GM21737 (cell line): Measurements from ENCODE around the gene OSBPL6.

Experiments used
- ATAC-seq: cut with Tn5 transposase; IDR thresholded peaks from one replicate; pipeline ENCODE4 v1.9.1; 2021; ENCODE audit warnings: mild to moderate bottlenecking, moderate library complexity; ENCODE audit not compliant: unreplicated experiment

Gene OSBPL6

GRCh38 chr2:178269438-178270224 lies 75.3 kb downstream of the OSBPL6 start:
- no peak for ATAC-seq

DNA sequence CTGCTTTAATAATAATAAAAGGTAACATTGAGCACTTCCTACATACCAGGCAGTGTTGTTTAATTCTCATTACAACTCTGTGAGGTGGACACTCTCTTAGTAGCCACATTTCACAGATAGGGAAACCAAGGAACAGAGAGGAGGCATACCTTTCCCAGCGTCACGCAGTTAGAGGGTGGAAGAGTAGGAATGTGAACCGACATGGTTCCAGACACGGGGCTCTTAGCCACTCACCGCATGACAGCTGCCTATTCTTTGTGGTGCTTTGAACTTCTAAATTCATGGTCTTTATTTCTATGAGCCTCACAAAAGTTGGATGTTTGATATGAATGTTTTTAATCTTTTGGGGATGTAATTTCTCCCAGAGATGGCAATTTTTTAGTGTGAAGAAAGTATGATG lies 76.0 kb downstream of the OSBPL6 start:
- ATAC-seq: no peak

GRCh38 chr2:178271094-178271493 lies 76.8 kb downstream of the OSBPL6 start:
- ATAC-seq: no peak

DNA sequence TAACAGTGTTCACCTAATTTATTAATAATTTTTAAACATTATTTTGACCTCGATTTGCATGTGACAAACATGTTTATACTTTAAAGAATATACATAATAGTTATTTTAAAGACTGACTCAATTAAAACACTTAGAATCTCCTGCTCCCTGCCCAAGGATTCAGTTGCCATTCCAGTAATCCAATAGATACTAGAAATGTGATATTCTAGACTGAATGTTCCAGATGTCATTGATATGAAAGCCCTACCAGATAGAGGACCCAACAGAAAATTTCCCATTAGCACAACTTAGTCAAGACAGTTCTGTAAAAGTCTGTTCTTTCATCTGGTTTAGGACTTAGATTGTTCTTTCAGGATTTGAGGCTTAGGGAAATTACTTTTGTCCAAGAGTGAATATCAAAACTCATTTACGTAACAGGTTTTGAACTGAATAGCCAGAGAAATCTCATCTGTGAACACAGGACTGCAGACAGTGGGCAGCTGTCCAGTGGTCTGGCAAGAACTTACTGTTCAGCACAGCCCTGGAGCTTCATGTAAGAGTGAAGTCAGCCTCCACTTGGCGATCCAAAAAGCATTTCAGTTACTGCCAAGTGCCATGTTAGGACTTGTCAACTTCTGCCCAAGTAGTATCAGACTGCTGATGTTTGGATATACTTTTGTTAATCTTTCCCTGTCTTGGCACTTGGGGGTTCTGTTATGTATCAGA lies 77.5 kb downstream of the OSBPL6 start:
- ATAC-seq: no peak

DNA sequence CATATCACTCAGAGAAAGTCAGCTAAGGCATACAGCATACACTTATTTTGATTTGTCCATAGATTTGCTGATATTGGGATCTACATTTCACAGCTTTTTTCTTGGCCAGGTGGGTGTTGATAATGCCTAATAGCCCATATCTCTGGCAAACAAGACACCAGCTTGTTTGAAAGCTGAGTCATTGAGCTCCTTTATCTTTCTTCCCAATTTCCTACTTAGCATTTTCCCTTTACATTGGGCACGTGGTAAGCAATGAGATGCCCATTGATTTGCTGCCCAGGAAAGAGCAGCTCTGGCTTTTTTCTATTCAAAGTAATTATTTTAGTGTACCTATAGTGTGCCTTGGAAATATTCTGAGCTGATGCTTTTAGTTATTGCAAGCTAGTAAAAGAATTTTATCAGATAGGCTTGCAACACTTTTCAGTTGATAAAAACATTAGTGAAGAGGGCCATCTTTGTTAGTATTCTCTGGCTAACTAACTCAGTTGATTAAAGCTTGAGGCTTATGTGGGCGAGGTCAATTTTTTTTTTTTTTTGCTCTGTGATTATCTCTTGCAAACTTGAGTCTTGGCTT lies 79.6 kb downstream of the OSBPL6 start:
- ATAC-seq: no peak

GRCh38 chr2:178275600-178275999 lies 81.3 kb downstream of the OSBPL6 start:
- no peak for ATAC-seq

DNA sequence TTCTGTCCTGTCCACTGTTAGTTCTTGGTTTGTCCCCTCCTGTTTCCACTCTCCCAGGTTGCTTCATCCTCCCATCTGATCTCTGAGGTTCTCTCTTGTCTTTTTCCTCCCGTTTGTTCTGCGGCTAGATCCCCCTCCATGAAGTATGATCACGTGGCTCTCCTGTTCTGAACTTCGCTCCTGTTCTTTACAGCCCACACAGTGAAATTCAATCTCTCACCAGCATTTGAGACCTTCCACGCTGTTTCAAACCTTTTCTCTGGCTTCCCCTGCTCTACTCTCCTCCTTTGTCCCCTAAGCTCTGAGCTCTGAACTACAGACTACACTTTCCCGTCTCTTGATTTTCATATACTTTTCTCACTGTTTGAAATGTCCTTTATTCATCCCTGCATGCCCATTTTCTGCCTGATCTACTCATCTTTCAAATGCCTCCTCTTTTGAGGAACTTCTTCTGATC lies 83.5 kb downstream of the OSBPL6 start:
- ATAC-seq: no peak

- no peak for ATAC-seq
These were observed 84.8 kb downstream of the OSBPL6 start for GRCh38 chr2:178279142-178279541.

DNA sequence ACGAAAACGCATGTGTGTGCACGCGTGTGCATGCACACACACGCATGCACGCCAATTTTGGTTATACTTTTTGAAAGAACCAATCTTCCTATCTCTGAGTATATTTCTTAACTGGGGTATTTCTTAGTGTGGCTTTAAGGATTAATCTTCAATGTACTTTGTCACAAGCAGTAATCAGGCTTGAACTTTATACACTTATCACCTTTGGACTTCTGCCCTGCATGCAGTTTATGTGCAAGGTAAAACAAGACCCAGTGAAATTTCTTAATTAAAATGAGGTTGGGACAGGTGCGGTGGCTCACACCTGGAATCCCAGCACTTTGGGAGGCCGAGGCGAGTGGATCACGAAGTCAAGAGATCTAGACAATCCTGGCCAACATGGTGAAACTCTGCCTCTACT lies 85.3 kb downstream of the OSBPL6 start:
- no peak for ATAC-seq

DNA sequence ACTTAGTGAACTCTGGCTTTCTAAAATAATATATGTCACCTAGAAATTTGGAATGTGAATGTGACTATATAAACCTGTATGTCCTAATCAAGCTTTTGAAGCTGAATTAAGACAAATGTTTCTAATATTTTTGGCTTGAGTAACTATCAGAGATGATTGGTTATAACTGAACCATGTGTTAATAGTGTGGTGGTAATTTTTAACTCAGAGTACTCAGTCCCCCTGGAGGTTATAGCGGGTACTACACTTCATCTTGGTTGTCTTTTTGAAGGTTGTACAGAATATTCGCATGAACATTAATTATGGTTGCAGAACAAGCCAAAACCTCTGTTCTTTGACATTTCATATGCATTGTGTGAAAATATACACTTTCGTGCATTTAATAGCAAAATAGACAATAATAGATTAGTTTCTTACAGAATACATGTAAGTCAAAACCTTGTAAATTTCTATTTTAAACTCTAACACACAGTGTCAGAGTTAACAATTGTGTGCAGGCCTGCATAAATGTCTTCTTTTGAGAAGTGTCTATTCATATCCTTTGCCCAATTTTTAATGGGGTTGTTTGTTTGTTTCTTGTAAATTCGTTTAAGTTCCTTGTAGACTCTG lies 86.0 kb downstream of the OSBPL6 start:
- ATAC-seq: peak; percentile 76

DNA sequence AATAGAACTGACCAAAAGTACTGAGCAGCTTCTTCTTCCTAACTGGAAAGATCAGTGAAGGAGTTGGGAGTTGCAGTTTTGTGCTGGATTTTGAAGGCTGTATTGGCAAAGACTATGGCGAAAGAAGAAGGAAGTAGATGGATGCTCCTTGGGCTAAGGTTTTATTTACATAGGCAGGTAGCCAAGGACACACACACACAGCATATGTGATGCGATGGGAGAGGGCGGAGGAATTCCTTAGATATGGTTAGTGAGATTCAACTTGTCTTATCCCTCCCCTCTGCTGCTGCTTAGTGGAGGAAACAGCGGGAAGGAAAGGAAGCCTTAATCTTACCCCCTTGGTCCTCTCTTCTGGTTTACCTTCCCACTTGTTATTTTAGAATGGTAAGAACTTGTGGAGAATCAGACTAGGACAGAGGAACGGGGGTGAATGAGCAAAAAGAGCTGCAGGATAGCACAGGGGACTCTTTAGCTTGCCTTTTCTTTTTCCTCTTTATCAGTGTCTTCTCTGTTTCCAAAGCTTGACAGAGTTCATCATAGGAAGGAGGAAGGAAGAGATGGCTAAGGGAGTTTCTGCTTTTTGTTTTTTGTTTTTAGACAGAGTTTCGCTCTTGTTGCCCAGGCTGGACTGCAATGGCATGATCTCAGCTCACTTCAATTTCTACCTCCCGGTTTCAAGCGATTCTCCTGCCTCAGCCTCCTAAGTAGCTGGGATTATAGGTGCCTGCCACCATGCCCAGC lies 87.9 kb downstream of the OSBPL6 start:
- ATAC-seq: no peak

- ATAC-seq: no peak
These were observed 89.1 kb downstream of the OSBPL6 start for GRCh38 chr2:178283341-178283918.

DNA sequence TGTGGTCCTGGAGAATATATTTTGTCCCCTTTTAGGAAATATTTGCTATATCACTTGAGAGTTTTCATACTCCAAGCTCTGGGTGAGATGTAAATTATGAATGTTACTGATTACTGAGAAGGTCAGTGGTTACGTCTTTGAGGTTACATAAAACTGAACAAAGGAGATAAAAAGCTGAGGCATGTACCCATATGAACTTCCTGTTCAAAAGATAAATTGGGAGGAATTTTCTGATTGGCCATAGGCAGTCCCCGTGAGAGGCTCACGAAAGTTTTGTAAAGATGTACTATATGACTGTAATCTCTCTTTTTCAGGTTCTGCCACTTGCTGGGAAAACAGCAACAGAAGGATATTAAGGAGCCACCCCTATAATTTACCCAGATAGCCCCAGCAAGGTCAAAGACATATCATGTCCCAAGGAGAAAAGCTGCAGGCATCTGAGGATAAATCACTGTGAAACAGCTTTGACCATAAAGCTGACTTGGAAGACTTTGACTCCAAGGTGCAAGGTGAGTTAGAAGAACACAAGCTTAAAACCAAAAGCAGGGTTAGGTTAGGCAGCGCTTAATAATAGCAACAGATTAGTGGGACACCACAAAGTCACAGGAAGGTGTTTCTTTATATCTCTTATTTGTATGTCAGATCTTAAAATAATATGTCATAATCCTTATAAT lies 90.4 kb downstream of the OSBPL6 start:
- ATAC-seq: no peak

- no peak for ATAC-seq
These were observed 90.9 kb downstream of the OSBPL6 start for GRCh38 chr2:178285287-178285615.

- ATAC-seq: no peak
These were observed 92.3 kb downstream of the OSBPL6 start for GRCh38 chr2:178286636-178287035.

- ATAC-seq: no peak
These were observed 93.5 kb downstream of the OSBPL6 start for GRCh38 chr2:178287652-178288344.

DNA sequence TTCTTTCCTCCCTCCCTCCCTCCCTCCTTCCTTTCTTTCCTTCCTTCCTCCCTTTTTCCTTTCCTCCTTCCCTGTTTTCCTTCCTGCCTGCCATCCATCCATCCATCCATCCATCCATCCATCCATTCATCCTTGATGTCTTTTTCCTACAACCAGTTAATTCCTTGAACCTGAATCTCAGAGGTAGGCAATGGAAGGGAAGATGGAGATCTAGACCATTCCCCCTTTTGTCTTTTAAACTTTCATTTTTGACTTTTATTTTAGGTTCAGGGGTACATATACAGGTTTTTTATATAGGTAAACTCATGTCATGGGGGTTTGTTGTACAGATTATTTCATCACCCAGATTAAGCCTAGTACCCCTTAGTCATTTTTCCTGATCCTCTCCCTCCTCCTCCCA lies 97.4 kb downstream of the OSBPL6 start:
- no peak for ATAC-seq

DNA sequence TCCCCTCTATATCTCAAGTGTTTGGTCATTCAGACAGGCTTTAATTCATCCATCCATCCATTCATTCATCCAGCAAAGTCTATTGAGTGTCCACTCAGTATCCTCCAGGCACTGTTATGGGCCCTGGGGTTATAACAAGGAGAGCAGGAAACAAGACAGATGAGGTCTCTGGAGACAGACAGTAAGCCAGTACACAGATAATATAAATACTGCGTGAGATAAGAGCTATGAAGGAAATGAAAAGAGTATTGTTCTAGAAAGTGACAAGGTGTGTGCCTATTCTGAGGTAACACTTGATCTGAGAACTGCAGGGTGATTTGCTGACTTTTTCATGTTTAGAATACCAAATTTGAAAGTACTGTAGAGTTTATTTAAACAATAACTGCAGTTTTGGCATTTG lies 98.3 kb downstream of the OSBPL6 start:
- ATAC-seq: no peak

- no peak for ATAC-seq
These were observed 100.8 kb downstream of the OSBPL6 start for GRCh38 chr2:178295115-178295514.

DNA sequence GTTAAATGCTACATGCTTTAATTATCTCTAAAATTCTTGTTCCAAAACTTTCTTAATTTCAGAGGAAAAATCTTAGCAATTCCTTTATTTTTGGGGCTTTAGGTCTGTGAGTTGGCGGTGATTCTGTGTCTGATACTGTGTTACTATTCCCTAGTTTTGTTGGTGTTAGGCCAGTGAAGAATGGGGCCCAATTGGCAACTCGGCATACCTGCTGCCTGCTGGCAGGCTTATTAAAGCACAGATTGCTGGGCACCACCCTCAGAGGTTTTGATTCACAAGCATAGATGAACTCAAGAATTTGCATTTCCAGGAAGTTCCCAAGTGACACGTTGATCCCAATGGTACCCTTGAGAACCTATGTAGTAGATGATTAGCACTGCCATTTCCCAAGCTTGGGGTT lies 101.6 kb downstream of the OSBPL6 start:
- no peak for ATAC-seq
